K562 (cell line): Measurements from ENCODE around the gene VWA1. TPM values are rescaled to one million over a fixed set of nuclear protein-coding genes. Genes with fewer than 3 reads are reported as not detected.

Experiments
- CHD1 ChIP-seq: fragments of 200-600 bp; sonication (generic); IDR thresholded peaks from one replicate; pipeline ENCODE4 v1.6.1; 2012; ENCODE audit warnings: mild to moderate bottlenecking, moderate library complexity, low read length, inconsistent platforms
- ELF4 ChIP-seq: fragments of 450-650 bp; formaldehyde crosslinking; IDR thresholded peaks from 2 replicates; pipeline ENCODE4 v1.4.0; 2022; ENCODE audit warnings: missing genetic modification characterization
- NR1H2 ChIP-seq: sonication (generic); formaldehyde crosslinking; IDR thresholded peaks from 2 replicates; pipeline ENCODE4 v1.4.0; 2020; ENCODE audit warnings: mild to moderate bottlenecking, missing genetic modification reagents
- RBFOX2 ChIP-seq: fragments of 200-400 bp; formaldehyde crosslinking; IDR thresholded peaks from 2 replicates; pipeline ENCODE4 v1.6.1; 2017; ENCODE audit warnings: low read depth, mild to moderate bottlenecking, low read length, moderate library complexity
- SIN3A ChIP-seq, 2 experiments: fragments of 150-350 bp in 1 of 2; IDR thresholded peaks; 2 replicates each; pipeline ENCODE4 v1.6.1; 2011 to 2016; ENCODE audit warnings: borderline replicate concordance in 2 of 2, low read depth in 2 of 2, low read length in 2 of 2, mild to moderate bottlenecking in 2 of 2, moderate library complexity in 2 of 2; ENCODE audit not compliant: control insufficient read depth in 1 of 2
- SRSF1 ChIP-seq: fragments of 200-400 bp; formaldehyde crosslinking; IDR thresholded peaks from 2 replicates; pipeline ENCODE4 v1.6.1; 2017; ENCODE audit warnings: mild to moderate bottlenecking, low read depth, low read length, moderate library complexity
- ZNF280B ChIP-seq: fragments of 250-450 bp; sonication (Bioruptor Pico); IDR thresholded peaks from 2 replicates; pipeline ENCODE4 v1.5.1; 2021; ENCODE audit warnings: mild to moderate bottlenecking
- ZNF324 ChIP-seq: fragments of 250-450 bp; sonication (Bioruptor Pico); IDR thresholded peaks from 2 replicates; pipeline ENCODE4 v1.4.0; 2020; ENCODE audit warnings: mild to moderate bottlenecking
- ZNF609 ChIP-seq: sonication (generic); formaldehyde crosslinking; IDR thresholded peaks from 2 replicates; pipeline ENCODE4 v1.8.1; 2023; ENCODE audit warnings: missing genetic modification reagents, mild to moderate bottlenecking, borderline replicate concordance
- polyA plus RNA-seq, 8 experiments: library from polyadenylated mRNA; depleted of rRNA in 4 of 8; stranded (reverse) in 5 of 8; unstranded in 3 of 8; fragments of >200 nt; fragmentation: Nextera tagmentation in 2 of 8; fragmentation: Illumina TruSeq in 1 of 8; extraction: Ambion mirVana in 2 of 8; extraction: Trizol in 1 of 8; gene quantifications; 2 replicates each; pipeline versions ENCODE4 v1.2.1 to v1.2.3, GENCODE V29; 2011 to 2014; ENCODE audit warnings: inconsistent platforms in 1 of 8, missing spikeins in 1 of 8
- total RNA-seq, 7 experiments: library from RNA; depleted of rRNA in 6 of 7; stranded (reverse); fragments of >200 nt in 6 of 7; fragmentation: Illumina TruSeq in 2 of 7; extraction: Trizol in 2 of 7; gene quantifications; 2 replicates each; pipeline versions ENCODE4 v1.2.1 to v1.2.3, GENCODE V29; 2011 to 2021; ENCODE audit warnings: low replicate concordance in 1 of 7
- TF ChIP-seq, protein P1 (sequence below): fragments of 450-650 bp; IDR thresholded peaks from 2 replicates; pipeline ENCODE4 v1.7.1; 2018; ENCODE audit warnings: mild to moderate bottlenecking, low read depth; ENCODE audit not compliant: partially characterized antibody
- TF ChIP-seq, protein P2 (sequence below), 3 experiments: fragments of 200-800 bp in 1 of 3; fragments of 250-450 bp in 1 of 3; fragments of 450-650 bp in 1 of 3; sonication (Bioruptor Pico) in 1 of 3; sonication (Bioruptor generic) in 1 of 3; formaldehyde crosslinking in 1 of 3; IDR thresholded peaks; 2 replicates each; pipeline versions ENCODE4 v1.6.1 to v1.8.0; 2016 to 2022; ENCODE audit warnings: mild to moderate bottlenecking in 2 of 3, missing genetic modification characterization in 2 of 3, missing compliant biosample characterization in 1 of 3, moderate library complexity in 1 of 3

Gene VWA1
- total and polyA plus RNA-seq, 9 of the 15 experiments (the other 6 are each of a cell fraction or from before 2014, with no cell fraction given): 0.01 to 6.4 (median 0.85) TPM

GRCh38 chr1:1406821-1407635 lies 28.5 kb upstream of the VWA1 start, which contains the start of gene MRPL20 (continued):
- TF ChIP-seq, protein P1, sequence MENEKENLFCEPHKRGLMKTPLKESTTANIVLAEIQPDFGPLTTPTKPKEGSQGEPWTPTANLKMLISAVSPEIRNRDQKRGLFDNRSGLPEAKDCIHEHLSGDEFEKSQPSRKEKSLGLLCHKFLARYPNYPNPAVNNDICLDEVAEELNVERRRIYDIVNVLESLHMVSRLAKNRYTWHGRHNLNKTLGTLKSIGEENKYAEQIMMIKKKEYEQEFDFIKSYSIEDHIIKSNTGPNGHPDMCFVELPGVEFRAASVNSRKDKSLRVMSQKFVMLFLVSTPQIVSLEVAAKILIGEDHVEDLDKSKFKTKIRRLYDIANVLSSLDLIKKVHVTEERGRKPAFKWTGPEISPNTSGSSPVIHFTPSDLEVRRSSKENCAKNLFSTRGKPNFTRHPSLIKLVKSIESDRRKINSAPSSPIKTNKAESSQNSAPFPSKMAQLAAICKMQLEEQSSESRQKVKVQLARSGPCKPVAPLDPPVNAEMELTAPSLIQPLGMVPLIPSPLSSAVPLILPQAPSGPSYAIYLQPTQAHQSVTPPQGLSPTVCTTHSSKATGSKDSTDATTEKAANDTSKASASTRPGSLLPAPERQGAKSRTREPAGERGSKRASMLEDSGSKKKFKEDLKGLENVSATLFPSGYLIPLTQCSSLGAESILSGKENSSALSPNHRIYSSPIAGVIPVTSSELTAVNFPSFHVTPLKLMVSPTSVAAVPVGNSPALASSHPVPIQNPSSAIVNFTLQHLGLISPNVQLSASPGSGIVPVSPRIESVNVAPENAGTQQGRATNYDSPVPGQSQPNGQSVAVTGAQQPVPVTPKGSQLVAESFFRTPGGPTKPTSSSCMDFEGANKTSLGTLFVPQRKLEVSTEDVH: peak; percentile 91
- TF ChIP-seq ELF4 (CRISPR knock-in tag) (peak; percentile 34; the same call in 1 of the 2 replicates), ZNF324 (CRISPR knock-in tag) (0 out of 2 replicates have a peak, but pooled peaks have one; percentile 22), NR1H2 (CRISPR knock-in tag) (no peak; the same call in 1 of the 2 replicates), RBFOX2 (peak; percentile 100), ZNF609 (CRISPR knock-in tag) (no peak), ZNF280B (no peak), SRSF1 (peak; percentile 85; the same call in 1 of the 2 replicates), CHD1 (no peak), SIN3A (IDR thresholded peaks at IDR 0.05; ENCODE audit: borderline replicate concordance in 2 of 2, control insufficient read depth in 1 of 2, low read depth in 2 of 2, low read length in 2 of 2) (peak; percentile 82 to 94; a peak in 3 of 4 replicates)
- TF ChIP-seq, protein P2, sequence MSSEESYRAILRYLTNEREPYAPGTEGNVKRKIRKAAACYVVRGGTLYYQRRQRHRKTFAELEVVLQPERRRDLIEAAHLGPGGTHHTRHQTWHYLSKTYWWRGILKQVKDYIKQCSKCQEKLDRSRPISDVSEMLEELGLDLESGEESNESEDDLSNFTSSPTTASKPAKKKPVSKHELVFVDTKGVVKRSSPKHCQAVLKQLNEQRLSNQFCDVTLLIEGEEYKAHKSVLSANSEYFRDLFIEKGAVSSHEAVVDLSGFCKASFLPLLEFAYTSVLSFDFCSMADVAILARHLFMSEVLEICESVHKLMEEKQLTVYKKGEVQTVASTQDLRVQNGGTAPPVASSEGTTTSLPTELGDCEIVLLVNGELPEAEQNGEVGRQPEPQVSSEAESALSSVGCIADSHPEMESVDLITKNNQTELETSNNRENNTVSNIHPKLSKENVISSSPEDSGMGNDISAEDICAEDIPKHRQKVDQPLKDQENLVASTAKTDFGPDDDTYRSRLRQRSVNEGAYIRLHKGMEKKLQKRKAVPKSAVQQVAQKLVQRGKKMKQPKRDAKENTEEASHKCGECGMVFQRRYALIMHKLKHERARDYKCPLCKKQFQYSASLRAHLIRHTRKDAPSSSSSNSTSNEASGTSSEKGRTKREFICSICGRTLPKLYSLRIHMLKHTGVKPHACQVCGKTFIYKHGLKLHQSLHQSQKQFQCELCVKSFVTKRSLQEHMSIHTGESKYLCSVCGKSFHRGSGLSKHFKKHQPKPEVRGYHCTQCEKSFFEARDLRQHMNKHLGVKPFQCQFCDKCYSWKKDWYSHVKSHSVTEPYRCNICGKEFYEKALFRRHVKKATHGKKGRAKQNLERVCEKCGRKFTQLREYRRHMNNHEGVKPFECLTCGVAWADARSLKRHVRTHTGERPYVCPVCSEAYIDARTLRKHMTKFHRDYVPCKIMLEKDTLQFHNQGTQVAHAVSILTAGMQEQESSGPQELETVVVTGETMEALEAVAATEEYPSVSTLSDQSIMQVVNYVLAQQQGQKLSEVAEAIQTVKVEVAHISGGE (CRISPR knock-in tag; IDR thresholded peaks at IDR 0.05): peak in 2 of 3 experiments; percentile 70 to 92; a peak in 4 of 6 replicates
